ENCODE results near the gene TMEM221.
"Not testable (repeated sequence)": the region's sequence is repeated elsewhere in the genome, so short reads cannot be mapped to it uniquely, and the experiment has no call there.

Gene TMEM221

GRCh38 chr19:17448131-17448967, at the start of gene TMEM221:
TSS of gene TMEM221 (minus strand) at chr19:17448668. CDS start at chr19:17448462, 206 bp downstream.
- peak; percentile 44 for DNase-seq

- DNase-seq, result no peak
Observed at GRCh38 chr19:17497149-17497798, 48.8 kb upstream of the TMEM221 start.

- peak; percentile 67 for DNase-seq
Observed at GRCh38 chr19:17496337-17496997, 48.0 kb upstream of the TMEM221 start.

DNA sequence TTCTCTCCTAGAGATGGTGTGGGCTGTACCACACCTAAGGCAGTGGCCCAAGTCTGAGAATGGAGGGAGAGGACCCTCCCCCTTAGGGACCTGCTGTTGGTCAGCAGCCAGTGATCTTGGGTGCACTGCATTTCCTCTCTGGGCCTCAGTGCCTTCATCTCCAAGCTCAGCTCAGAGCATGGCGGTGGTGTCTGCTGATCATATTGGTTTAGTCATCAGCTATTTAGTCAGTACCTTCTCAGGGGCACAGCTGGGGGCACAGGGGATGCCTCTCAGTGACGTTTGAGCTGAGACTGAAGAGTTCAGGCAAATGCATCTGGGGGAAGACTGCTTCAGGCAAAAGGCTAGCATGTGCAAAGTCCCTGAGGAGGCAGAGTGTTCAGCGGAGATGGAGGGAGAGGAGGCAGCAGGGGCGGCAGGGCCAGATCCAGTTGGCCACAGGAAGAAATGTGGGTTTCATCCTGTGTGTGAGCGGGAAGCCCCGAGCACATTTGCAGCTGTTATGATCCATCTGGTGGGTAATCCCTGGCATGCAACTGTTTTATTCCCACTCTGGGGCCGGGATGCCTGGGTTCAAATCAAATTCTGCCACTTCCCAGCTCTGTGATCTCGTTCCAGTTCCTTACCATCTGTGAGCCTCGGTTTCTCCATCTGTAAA, 47.3 kb upstream of the TMEM221 start:
- no peak for DNase-seq

GRCh38 chr19:17491287-17491686, 42.8 kb upstream of the TMEM221 start:
- no peak for DNase-seq

DNA sequence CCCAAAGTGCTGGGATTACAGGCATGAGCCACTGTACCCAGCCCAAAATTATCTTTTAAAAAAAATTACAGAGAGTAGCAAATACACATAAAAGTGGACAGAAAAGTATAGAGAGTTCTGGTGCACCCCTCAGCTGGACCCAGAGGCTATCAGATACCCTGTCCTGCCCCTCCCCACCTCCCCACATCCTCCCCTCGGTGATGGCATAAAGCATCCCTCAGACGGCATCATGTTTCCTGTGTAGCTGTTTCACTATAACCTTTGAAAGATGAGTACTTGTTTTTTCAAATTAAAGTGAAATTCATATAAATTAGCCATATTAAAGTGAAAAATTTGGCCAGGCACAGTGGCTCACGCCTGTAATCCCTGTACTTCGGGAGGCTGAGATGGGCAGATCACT, 41.9 kb upstream of the TMEM221 start:
- DNase-seq, result no peak

- DNase-seq, result no peak
Observed at GRCh38 chr19:17489392-17490030, 41.0 kb upstream of the TMEM221 start.

- DNase-seq, result no peak
Observed at GRCh38 chr19:17488593-17489391, 40.3 kb upstream of the TMEM221 start.

DNA sequence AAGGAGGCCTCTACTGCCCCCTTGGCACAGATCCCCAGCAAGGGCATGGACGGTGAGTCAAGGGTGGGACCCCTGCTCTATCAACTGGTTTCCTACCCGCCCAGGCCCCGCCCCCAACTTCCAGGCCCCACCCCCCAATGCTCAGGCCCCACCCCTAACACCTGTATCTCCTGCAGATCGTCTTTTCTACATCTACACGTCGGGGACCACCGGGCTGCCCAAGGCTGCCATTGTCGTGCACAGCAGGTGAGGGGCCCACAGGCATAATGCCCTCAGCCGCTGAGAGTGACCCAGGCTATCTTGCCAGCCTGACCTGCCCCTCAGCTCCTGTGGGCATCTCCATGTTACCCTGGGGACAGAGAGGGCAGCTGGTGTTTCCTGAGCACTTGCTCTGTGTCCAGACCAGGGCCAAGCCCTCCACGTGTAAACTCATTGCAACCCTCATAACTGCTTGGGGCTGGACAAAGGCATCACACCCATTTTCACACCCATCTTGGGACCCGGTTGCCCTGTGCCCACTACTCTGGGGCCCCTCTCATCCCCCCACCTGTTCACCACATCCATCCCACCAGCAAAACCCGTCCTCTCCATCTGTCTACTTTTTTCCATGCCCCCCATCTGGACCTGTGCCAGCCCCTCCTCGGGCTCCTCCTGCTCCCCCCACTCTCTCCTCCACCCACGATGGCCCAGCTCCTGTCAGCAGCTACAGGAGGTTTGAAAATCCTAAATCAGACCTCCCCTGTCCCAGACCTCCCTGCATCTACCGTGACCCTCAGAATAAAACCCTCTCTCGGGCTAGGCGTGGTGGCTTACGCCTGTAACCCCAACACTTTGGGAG, 39.0 kb upstream of the TMEM221 start:
- no peak for DNase-seq

GRCh38 chr19:17486545-17487240, 38.2 kb upstream of the TMEM221 start:
- DNase-seq, result no peak

DNA sequence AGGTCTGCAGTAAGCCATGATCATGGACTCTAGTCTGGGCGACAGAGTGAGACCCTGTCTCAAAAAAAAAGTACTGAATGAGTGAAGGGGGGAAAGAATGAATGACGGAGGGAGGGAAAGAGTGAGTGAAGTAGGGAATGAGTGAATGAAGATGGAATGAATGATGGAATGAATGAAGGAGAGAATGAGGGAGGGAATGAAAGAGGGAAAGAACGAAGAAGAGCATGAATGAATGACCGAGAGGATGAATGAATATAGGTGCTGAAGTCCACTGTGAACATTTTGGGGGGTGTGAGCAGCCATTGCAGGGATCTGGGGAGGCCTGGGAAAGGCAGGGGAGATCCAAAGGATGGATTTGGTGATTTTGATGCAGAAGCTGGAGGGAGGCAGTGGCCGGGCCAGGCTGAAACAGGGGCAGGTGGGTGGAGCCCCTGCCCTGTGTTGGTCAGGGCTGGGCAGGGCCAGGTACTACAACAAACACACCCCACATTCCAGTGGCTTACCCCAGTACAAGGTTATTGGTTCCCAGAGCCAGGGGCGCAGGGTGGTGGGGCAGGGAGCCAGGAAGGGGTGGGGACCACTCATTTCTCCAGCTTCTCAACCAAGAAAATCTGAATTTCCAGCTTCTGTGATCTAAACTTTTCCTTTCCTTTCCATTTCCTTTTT, 36.2 kb upstream of the TMEM221 start:
- no peak for DNase-seq

GRCh38 chr19:17483605-17484002, 35.1 kb upstream of the TMEM221 start:
- no peak for DNase-seq

GRCh38 chr19:17482877-17483604, 34.6 kb upstream of the TMEM221 start:
- DNase-seq, result no peak

- DNase-seq, result no peak
Observed at GRCh38 chr19:17481986-17482385, 33.5 kb upstream of the TMEM221 start.

DNA sequence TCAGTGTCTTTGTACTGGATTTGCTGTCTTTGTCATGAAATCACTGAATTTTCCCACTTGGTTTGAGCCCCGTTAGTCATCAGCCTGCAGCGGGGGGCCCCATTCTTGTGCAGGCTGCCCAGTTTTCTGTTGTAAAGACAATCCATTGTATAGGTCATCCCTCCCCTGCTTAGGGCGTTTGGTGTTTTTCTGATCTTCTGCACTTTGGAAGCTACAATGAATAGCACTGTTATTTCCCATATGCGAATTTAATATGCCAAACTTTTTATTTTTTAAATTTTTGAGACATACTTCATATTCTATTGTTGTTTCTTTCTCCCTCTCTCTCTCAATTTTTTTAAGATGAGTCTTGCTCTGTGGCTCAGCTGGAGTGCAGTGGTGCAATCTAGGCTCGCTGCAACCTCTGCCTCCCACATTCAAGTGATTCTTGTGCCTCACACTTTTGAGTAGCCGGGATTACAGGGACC, 30.9 kb upstream of the TMEM221 start:
- peak; percentile 83 for DNase-seq

DNA sequence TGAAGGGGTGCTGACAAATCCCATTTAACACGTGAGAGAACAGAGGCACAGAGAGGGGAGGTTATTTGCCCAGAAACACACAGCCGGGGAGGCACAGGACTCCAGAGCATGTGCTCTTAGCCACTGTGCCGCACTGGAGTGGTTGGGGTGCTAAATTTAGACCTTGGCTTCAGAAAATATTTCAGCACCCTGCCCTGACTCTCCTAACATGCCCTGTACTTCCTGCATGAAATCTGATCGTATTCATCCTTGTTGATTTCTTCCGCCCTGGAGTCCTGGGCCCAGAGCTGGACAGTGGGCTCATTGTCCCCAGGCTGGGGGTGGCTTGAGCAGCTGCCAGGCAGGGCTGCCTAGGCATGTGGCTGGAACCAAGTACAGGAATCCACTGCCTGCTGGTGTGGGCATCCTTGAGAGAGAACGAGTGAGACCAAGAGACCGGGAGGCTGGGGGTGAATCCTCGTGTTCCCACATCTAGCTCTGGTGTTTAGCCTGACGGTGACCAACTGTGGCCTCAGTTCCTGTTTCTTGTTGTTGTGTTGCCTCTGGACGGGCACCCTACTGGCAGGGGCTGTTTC, 27.2 kb upstream of the TMEM221 start:
- peak; percentile 52 for DNase-seq

GRCh38 chr19:17475011-17475540, 26.6 kb upstream of the TMEM221 start:
- not testable (repeated sequence) for DNase-seq

- peak; percentile 83 for DNase-seq
Observed at GRCh38 chr19:17473041-17473440, 24.6 kb upstream of the TMEM221 start.
